Caki2 (cell line): ENCODE results near the gene LSM14A. TPM values are rescaled to one million over a fixed set of nuclear protein-coding genes. Genes with fewer than 3 reads are reported as not detected.
"Not testable (repeated sequence)": the region's sequence is repeated elsewhere in the genome, so short reads cannot be mapped to it uniquely, and the experiment has no call there.

Source experiments
- DNase-seq: peaks from one replicate; pipeline ENCODE4 v3.0.0-alpha.2; 2015; ENCODE audit warnings: low read depth
- in situ Hi-C: cut with HindIII; loops from 2 replicates; pipeline ENCODE4 v1.10.0; 2016; ENCODE audit warnings: low sequenced_read_pairs, low pct_unique_long_range_greater_than_20kb, mixed read lengths
- total RNA-seq: library from RNA; depleted of rRNA; stranded (reverse); fragments of >200 nt; shearing (Covaris generic); gene quantifications from 2 replicates; pipeline ENCODE4 v1.2.3, GENCODE V29; 2014; ENCODE audit warnings: low replicate concordance

Gene LSM14A
- total RNA-seq, 1 experiment from 2014 or later: 64.3 TPM

- DNase-seq: no peak
These were observed 12.7 kb downstream of the LSM14A start for GRCh38 chr19:34184880-34185491.

GRCh38 chr19:34186205-34186604, 13.9 kb downstream of the LSM14A start:
- no peak for DNase-seq
- in situ Hi-C loops: no loop called here

More at GRCh38 chr19:34184880-34185491, 12.7 kb downstream of the LSM14A start:
- in situ Hi-C loops: no loop called here

- DNase-seq: no peak
- in situ Hi-C loops: no loop called here
These were observed 14.7 kb downstream of the LSM14A start for GRCh38 chr19:34187011-34187410.

- no peak for DNase-seq
- in situ Hi-C loops: no loop called here
These were observed 16.1 kb downstream of the LSM14A start for GRCh38 chr19:34188408-34188807.

GRCh38 chr19:34189199-34189916, 17.1 kb downstream of the LSM14A start:
- DNase-seq: no peak
- in situ Hi-C loops: no loop called here

- no peak for DNase-seq
- in situ Hi-C loops: no loop called here
These were observed 17.7 kb downstream of the LSM14A start for GRCh38 chr19:34189917-34190425.

GRCh38 chr19:34191355-34191962, 19.2 kb downstream of the LSM14A start:
- no peak for DNase-seq
- in situ Hi-C loops: no loop called here

GRCh38 chr19:34193439-34193838, 21.1 kb downstream of the LSM14A start:
- no peak for DNase-seq
- in situ Hi-C loops: no loop called here

GRCh38 chr19:34193876-34194275, 21.6 kb downstream of the LSM14A start:
- no peak for DNase-seq
- in situ Hi-C loops: no loop called here

GRCh38 chr19:34201133-34201532, 28.8 kb downstream of the LSM14A start:
- no peak for DNase-seq
- in situ Hi-C loops: no loop called here

GRCh38 chr19:34205324-34205723, 33.0 kb downstream of the LSM14A start:
- DNase-seq, in situ Hi-C loops: not testable (repeated sequence)

GRCh38 chr19:34208291-34208884, 36.1 kb downstream of the LSM14A start:
- DNase-seq: no peak
- in situ Hi-C loops: no loop called here

GRCh38 chr19:34209726-34210125, 37.4 kb downstream of the LSM14A start:
- in situ Hi-C loops: no loop called here
- no peak for DNase-seq

GRCh38 chr19:34213283-34213682, 41.0 kb downstream of the LSM14A start:
- in situ Hi-C loops: no loop called here
- no peak for DNase-seq

- in situ Hi-C loops: no loop called here
- no peak for DNase-seq
These were observed 41.7 kb downstream of the LSM14A start for GRCh38 chr19:34214040-34214439.

- in situ Hi-C loops: no loop called here
- no peak for DNase-seq
These were observed 42.8 kb downstream of the LSM14A start for GRCh38 chr19:34215006-34215665.

- in situ Hi-C loops: no loop called here
These were observed 43.3 kb downstream of the LSM14A start for GRCh38 chr19:34215666-34216038.

GRCh38 chr19:34216745-34217219, 44.5 kb downstream of the LSM14A start:
- in situ Hi-C loops, DNase-seq: not testable (repeated sequence)

More at GRCh38 chr19:34215666-34216038, 43.3 kb downstream of the LSM14A start:
- no peak for DNase-seq
